ENCODE data around the gene JAG1.
"Not testable (repeated sequence)": the region's sequence is repeated elsewhere in the genome, so short reads cannot be mapped to it uniquely, and the experiment has no call there.

Gene JAG1

GRCh38 chr20:10621149-10621548 lies 52.6 kb downstream of the JAG1 start:
- no peak overlapping the region for H3K27ac Mint-ChIP-seq
- no peaks in the 10 kb centered on the region for H3K27me3 Mint-ChIP-seq
- no peaks in the 10 kb centered on the region for H3K9me3 Mint-ChIP-seq
- no peaks in the 10 kb centered on the region for H3K4me1 Mint-ChIP-seq (ENCODE audit: low read depth)
- no peak overlapping the region for H3K4me3 Mint-ChIP-seq
- intact Hi-C loops (cut with micrococcal nuclease), result no loop called here
- H3K36me3 Mint-ChIP-seq (ENCODE audit: low read depth), result peaks cover 43% of the 10 kb centered on the region

DNA sequence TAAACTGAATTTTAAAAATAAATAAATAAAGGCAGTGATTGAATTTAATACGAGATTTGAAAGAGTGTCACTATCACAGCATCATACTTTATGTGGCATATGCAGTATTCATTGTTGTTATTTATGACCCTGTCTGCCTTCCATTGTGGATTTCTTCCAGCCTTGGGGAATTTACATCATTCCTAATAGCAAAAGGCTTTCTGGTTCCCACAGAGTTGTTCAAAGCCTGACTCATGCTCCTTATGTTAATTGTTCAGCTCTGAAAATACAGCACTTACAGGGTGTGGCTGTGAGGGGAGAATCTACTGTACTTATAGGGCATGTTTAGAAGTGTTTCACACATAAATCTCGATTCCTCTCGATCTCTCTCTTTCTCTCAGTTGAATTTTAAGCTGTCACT lies 54.4 kb downstream of the JAG1 start:
- H3K36me3 Mint-ChIP-seq (ENCODE audit: low read depth), result peaks cover 44% of the 10 kb centered on the region
- H3K4me3 Mint-ChIP-seq, result no peak overlapping the region
- no peak overlapping the region for H3K27ac Mint-ChIP-seq
- no peaks in the 10 kb centered on the region for H3K9me3 Mint-ChIP-seq
- no peaks in the 10 kb centered on the region for H3K4me1 Mint-ChIP-seq (ENCODE audit: low read depth)
- H3K27me3 Mint-ChIP-seq, result no peaks in the 10 kb centered on the region
- intact Hi-C loops (cut with micrococcal nuclease), result no loop called here

DNA sequence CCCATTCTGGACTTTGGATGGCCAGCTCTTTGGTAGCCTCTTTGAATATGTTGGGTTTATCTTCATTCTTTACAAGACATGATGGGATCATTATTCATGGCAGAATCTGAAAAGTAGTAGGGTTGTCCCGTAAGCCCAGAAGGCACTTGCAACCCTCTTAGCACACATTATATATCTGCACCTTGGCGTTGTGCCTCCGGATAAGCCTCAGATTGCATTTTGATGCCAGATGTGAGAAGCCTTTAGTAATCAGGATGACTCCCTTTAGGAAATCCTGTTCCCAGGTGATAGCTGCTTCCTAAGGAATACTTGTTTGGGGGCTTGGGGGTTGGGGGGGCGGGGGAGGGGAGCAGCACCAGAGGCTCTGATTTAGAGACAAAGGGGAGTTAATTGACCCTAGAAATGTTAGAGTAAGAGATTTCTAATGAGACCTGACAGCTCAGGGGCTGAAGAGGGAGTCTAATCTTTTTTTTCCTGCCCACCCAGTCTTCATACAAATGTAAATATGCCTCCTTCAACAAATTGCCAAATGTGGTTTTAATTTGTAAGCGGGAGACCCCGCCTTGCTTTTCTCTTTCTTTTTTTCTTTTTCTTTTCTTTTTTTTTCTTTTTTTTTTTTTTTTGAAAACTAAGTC lies 55.1 kb downstream of the JAG1 start:
- no peaks in the 10 kb centered on the region for H3K27me3 Mint-ChIP-seq
- H3K9me3 Mint-ChIP-seq, result no peaks in the 10 kb centered on the region
- intact Hi-C loops (cut with micrococcal nuclease), result no loop called here
- H3K27ac Mint-ChIP-seq, result no peak overlapping the region
- no peak overlapping the region for H3K4me3 Mint-ChIP-seq
- H3K4me1 Mint-ChIP-seq (ENCODE audit: low read depth), result no peaks in the 10 kb centered on the region
- H3K36me3 Mint-ChIP-seq (ENCODE audit: low read depth), result peaks cover 45% of the 10 kb centered on the region

- intact Hi-C loops (cut with micrococcal nuclease); H3K9me3 Mint-ChIP-seq; H3K4me1 Mint-ChIP-seq (ENCODE audit: low read depth); H3K27ac Mint-ChIP-seq; H3K27me3 Mint-ChIP-seq; H3K4me3 Mint-ChIP-seq: not testable (repeated sequence)
- H3K36me3 Mint-ChIP-seq (ENCODE audit: low read depth), result peaks cover 42% of the 10 kb centered on the region
Measured at GRCh38 chr20:10617549-10618133, 56.2 kb downstream of the JAG1 start.

DNA sequence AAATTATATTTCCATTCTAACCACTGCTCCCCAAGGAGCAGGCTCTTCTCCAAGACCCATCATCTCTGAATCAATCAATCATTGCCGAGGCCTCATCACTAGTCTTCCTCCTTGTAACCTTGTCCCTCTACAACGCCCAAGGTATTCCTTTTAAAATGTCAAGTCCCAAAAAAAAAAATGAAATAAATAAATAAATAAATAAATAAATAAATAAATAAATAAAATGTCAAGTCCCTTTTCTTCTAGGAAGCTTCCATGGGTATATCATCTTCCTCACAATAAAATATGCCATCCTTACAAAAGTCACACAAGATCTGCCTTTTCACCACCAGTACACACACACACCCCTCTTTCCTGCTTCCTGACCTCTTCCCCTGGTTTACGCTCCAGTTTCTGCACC lies 57.6 kb downstream of the JAG1 start:
- no peak overlapping the region for H3K4me3 Mint-ChIP-seq
- no peaks in the 10 kb centered on the region for H3K27me3 Mint-ChIP-seq
- intact Hi-C loops (cut with micrococcal nuclease), result no loop called here
- H3K9me3 Mint-ChIP-seq, result no peaks in the 10 kb centered on the region
- no peak overlapping the region for H3K27ac Mint-ChIP-seq
- peaks cover 33% of the 10 kb centered on the region for H3K36me3 Mint-ChIP-seq (ENCODE audit: low read depth)
- no peaks in the 10 kb centered on the region for H3K4me1 Mint-ChIP-seq (ENCODE audit: low read depth)

DNA sequence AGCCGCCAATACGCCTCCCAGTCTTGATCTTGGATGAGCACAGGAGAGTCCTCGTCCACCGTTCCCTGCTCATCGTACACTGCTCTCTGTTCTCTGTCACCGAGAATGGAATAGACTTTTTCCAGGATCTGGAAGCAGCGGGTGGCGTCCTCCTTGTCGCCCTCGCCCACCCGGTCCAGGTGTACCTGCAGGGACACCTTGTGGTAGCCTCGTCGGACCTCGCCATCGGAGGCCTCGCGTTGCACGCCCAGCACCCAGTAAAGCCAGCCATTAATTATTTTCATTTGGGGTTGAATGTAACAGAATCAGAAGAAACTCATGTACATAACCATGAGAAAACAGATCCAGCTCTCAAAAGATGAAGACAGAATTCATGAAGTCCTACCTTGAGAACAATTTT lies 59.9 kb downstream of the JAG1 start:
- Mint-ChIP-seq H3K27ac (no peak overlapping the region), H3K4me1 (ENCODE audit: low read depth) (peaks cover 18% of the 10 kb centered on the region), H3K4me3 (no peak overlapping the region), H3K9me3 (no peaks in the 10 kb centered on the region), H3K36me3 (ENCODE audit: low read depth) (peaks cover 41% of the 10 kb centered on the region), H3K27me3 (no peaks in the 10 kb centered on the region)
- intact Hi-C loops (cut with micrococcal nuclease), result no loop called here

DNA sequence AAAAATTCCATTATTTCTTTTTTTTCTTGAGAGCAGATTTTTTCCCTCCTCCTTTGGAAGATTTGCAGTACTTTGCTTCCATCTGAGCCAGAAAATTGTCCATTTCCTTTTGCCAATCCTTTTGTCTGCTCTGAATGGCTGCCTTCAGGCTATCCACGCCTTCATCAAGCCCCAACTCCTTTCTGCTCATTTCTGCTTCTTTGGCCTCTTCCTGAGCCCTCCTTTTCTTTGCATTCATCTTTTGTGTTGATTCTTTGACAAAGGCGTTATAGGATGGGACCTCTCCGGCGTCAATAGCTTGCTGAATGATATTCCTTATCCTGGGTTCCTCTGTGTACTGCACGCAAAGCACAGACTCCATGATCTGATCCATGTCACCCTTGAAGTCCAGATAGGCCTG lies 60.4 kb downstream of the JAG1 start:
- H3K27ac Mint-ChIP-seq; H3K9me3 Mint-ChIP-seq; intact Hi-C loops (cut with micrococcal nuclease); H3K27me3 Mint-ChIP-seq; H3K4me3 Mint-ChIP-seq: not testable (repeated sequence)
- Mint-ChIP-seq H3K36me3 (ENCODE audit: low read depth) (peaks cover 46% of the 10 kb centered on the region), H3K4me1 (ENCODE audit: low read depth) (peaks cover 21% of the 10 kb centered on the region)

- peaks cover 21% of the 10 kb centered on the region for H3K4me1 Mint-ChIP-seq (ENCODE audit: low read depth)
- H3K27ac Mint-ChIP-seq, result no peak overlapping the region
- no peaks in the 10 kb centered on the region for H3K9me3 Mint-ChIP-seq
- H3K27me3 Mint-ChIP-seq, result no peaks in the 10 kb centered on the region
- peaks cover 53% of the 10 kb centered on the region for H3K36me3 Mint-ChIP-seq (ENCODE audit: low read depth)
- intact Hi-C loops (cut with micrococcal nuclease), result no loop called here
- no peak overlapping the region for H3K4me3 Mint-ChIP-seq
Measured at GRCh38 chr20:10611357-10611756, 62.4 kb downstream of the JAG1 start.

GRCh38 chr20:10610251-10610650 lies 63.5 kb downstream of the JAG1 start:
- H3K27ac Mint-ChIP-seq, result peak overlapping the region; percentile 62
- H3K4me3 Mint-ChIP-seq, result no peak overlapping the region

GRCh38 chr20:10609770-10610169 lies 64.0 kb downstream of the JAG1 start:
- no peak overlapping the region for H3K4me3 Mint-ChIP-seq
- H3K4me1 Mint-ChIP-seq (ENCODE audit: low read depth), result peaks cover 21% of the 10 kb centered on the region
- peak overlapping the region; percentile 62 for H3K27ac Mint-ChIP-seq
- intact Hi-C loops (cut with micrococcal nuclease), result no loop called here
- no peaks in the 10 kb centered on the region for H3K27me3 Mint-ChIP-seq
- H3K36me3 Mint-ChIP-seq (ENCODE audit: low read depth), result peaks cover 50% of the 10 kb centered on the region
- H3K9me3 Mint-ChIP-seq, result no peaks in the 10 kb centered on the region

More at GRCh38 chr20:10610251-10610650, 63.5 kb downstream of the JAG1 start:
- H3K9me3 Mint-ChIP-seq, result no peaks in the 10 kb centered on the region
- H3K36me3 Mint-ChIP-seq (ENCODE audit: low read depth), result peaks cover 49% of the 10 kb centered on the region
- intact Hi-C loops (cut with micrococcal nuclease), result no loop called here
- peaks cover 21% of the 10 kb centered on the region for H3K4me1 Mint-ChIP-seq (ENCODE audit: low read depth)
- no peaks in the 10 kb centered on the region for H3K27me3 Mint-ChIP-seq

DNA sequence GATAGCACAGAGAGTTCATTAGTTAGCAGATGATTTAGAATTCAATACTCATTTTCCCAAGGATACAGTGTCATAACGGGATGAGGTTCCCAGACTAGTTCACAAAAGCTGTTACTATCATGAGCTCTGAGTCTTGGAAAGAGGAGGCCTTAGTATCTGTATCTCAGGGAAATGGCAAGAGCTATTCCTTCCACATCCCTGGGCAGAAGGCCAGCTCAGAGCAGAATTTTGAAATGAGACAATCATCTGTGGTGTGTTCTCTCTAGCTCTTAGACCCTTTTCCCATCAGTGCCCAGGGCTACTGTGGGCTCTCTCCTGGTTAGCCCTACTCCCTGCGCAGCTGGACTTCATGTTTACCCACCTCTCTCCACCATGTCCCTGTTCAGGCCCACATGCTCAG lies 64.5 kb downstream of the JAG1 start:
- Mint-ChIP-seq H3K36me3 (ENCODE audit: low read depth) (peaks cover 50% of the 10 kb centered on the region), H3K4me3 (no peak overlapping the region), H3K27me3 (no peaks in the 10 kb centered on the region), H3K9me3 (no peaks in the 10 kb centered on the region), H3K27ac (peak overlapping the region; percentile 62), H3K4me1 (ENCODE audit: low read depth) (peaks cover 21% of the 10 kb centered on the region)
- intact Hi-C loops (cut with micrococcal nuclease), result no loop called here

- H3K9me3 Mint-ChIP-seq, result no peaks in the 10 kb centered on the region
- no peaks in the 10 kb centered on the region for H3K27me3 Mint-ChIP-seq
- H3K27ac Mint-ChIP-seq, result no peak overlapping the region
- peaks cover 58% of the 10 kb centered on the region for H3K36me3 Mint-ChIP-seq (ENCODE audit: low read depth)
- peaks cover 21% of the 10 kb centered on the region for H3K4me1 Mint-ChIP-seq (ENCODE audit: low read depth)
- intact Hi-C loops (cut with micrococcal nuclease), result no loop called here
- no peak overlapping the region for H3K4me3 Mint-ChIP-seq
Measured at GRCh38 chr20:10605547-10606195, 68.1 kb downstream of the JAG1 start.

DNA sequence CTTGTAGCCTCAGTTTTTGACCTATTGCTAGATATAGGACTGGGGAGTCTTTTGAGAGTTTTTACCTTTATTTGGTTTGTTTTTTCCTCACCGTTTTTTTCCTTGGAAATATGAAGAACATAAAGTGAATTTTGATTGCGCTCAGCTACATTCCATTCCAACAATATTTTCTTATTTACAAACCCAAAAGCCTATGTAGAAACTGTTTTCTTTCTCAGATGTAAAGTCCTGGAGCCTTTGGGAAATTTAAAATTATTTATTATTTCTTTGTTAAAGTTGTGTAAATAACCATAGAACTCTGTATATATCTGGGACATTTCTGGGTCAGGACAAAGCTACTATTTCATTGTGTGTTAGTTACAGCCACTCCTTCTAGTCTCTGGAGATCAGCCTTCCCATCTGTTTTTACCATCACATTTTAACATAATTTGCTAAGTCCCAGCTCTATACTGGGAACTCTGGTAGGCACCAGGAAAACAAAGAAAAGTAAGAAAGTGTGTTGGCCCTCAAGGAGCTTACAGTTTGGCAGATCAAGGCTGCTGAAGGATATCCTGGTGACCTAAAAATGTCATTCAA lies 68.8 kb downstream of the JAG1 start:
- Mint-ChIP-seq H3K4me3 (no peak overlapping the region), H3K4me1 (ENCODE audit: low read depth) (peaks cover 14% of the 10 kb centered on the region), H3K9me3 (no peaks in the 10 kb centered on the region), H3K27ac (no peak overlapping the region), H3K36me3 (ENCODE audit: low read depth) (peaks cover 65% of the 10 kb centered on the region), H3K27me3 (no peaks in the 10 kb centered on the region)
- intact Hi-C loops (cut with micrococcal nuclease), result no loop called here

- intact Hi-C loops (cut with micrococcal nuclease), result no loop called here
- Mint-ChIP-seq H3K4me3 (no peak overlapping the region), H3K27ac (no peak overlapping the region), H3K4me1 (ENCODE audit: low read depth) (peaks cover 7% of the 10 kb centered on the region), H3K36me3 (ENCODE audit: low read depth) (peaks cover 64% of the 10 kb centered on the region), H3K27me3 (no peaks in the 10 kb centered on the region), H3K9me3 (no peaks in the 10 kb centered on the region)
Measured at GRCh38 chr20:10603971-10604864, 69.6 kb downstream of the JAG1 start.

Measured in dendritic cell treated with granulocyte-macrophage colony-stimulating factor and Interleukin-4, amounts not matched to agents 40 ng/mL and 50 ng/mL, for 4 days (primary cell).